ENCODE results near the gene GPR158. TPM values are rescaled to one million over a fixed set of nuclear protein-coding genes. Genes with fewer than 3 reads are reported as not detected.

Gene GPR158
- total and polyA plus RNA-seq, 8 donors, result 0.06 to 1.2 (median 0.24) TPM

DNA sequence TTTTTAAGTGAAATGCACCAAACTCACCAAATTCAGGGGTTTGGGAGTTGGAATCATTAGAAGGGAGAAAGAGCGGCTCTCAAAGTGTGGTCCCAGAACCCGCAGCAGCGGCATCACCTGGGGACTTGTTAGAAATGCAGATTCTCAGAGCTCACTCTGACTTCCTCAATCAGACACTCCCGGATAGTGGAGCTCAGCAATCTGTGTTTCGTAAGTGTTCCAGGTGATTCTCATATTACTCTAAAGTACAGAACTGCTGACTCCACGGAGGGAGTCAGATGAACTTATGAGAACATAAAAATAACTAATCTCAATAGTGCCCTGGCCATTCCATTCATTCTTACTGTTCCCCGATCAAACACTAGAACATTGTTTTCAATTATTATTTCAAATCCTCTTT is 400.5 kb downstream of the GPR158 start:
- no peak overlapping the region for H3K4me3 ChIP-seq
- no peak for FAIRE-seq
- H3K27ac ChIP-seq, result no peak overlapping the region
- WGBS, 2 donors, result 52 to 53% methylated on average over 7 of the region's 7 CpGs
- no peaks in the 10 kb centered on the region for H3K36me3 ChIP-seq
- ATAC-seq, result no peak
- TF ChIP-seq CTCF (IDR thresholded peaks at IDR 0.05), result no peak
- no peaks in the 10 kb centered on the region for H3K27me3 ChIP-seq
- intact Hi-C loops (cut with DNase I), result no loop called here
- no peak for DNase-seq
- H3K4me1 ChIP-seq, result no peaks in the 10 kb centered on the region
- H3K9me3 ChIP-seq, result no peaks in the 10 kb centered on the region

DNA sequence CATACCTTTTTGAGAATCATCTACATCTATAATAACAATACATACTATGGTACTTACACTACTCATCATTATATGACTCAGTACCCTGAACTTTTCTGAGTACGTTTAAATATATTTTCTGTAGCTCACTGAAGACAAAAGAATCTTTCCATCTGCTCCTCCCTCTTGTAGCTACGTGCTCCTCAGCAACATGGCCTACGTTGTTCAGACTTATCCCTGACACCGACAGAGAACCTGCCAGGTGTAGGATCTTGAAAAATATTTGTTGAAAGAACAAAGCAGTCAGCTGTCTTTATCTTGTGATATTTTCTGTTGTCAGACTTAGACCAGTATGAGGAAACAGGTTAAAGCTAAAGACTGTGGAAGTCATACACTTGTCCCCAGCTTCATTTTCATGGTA is 403.3 kb downstream of the GPR158 start:
- FAIRE-seq (no peak), DNase-seq (no peak), ATAC-seq (no peak)
- WGBS, 2 donors, result 31 to 49% methylated on average over 4 of the region's 4 CpGs
- H3K27me3 ChIP-seq, result no peaks in the 10 kb centered on the region
- no peak overlapping the region for H3K27ac ChIP-seq
- H3K4me1 ChIP-seq, result no peaks in the 10 kb centered on the region
- H3K36me3 ChIP-seq, result no peaks in the 10 kb centered on the region
- intact Hi-C loops (cut with DNase I), result no loop called here
- H3K4me3 ChIP-seq, result no peak overlapping the region
- no peaks in the 10 kb centered on the region for H3K9me3 ChIP-seq
- TF ChIP-seq CTCF (IDR thresholded peaks at IDR 0.05), result no peak

DNA sequence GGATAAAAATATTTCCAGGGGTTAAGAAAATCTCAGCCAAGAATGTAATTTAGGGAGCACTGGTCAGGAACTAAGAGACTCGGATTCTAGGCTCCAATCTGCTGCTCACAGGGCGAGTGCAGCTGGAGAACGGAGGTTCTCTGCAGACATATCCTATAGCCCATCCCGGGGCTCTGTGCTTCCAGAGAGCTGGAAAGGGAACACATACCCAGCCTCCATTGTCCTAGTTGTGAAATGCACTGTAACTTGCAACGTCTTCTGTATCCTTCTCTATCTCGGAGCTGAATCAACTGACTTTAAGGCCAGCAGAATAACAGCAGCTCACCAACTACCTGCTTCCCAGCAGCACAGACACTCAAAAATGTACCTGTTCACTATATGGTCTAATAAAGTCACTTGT is 408.2 kb downstream of the GPR158 start:
- ATAC-seq (no peak), DNase-seq (no peak), FAIRE-seq (no peak)
- Histone ChIP-seq H3K9me3 (no peaks in the 10 kb centered on the region), H3K27me3 (no peaks in the 10 kb centered on the region), H3K4me3 (no peak overlapping the region), H3K36me3 (no peaks in the 10 kb centered on the region), H3K27ac (no peak overlapping the region), H3K4me1 (no peaks in the 10 kb centered on the region)
- 40 to 55% methylated on average over 6 of the region's 6 CpGs for WGBS, 2 donors
- TF ChIP-seq CTCF (IDR thresholded peaks at IDR 0.05), result no peak
- intact Hi-C loops (cut with DNase I), result no loop called here

DNA sequence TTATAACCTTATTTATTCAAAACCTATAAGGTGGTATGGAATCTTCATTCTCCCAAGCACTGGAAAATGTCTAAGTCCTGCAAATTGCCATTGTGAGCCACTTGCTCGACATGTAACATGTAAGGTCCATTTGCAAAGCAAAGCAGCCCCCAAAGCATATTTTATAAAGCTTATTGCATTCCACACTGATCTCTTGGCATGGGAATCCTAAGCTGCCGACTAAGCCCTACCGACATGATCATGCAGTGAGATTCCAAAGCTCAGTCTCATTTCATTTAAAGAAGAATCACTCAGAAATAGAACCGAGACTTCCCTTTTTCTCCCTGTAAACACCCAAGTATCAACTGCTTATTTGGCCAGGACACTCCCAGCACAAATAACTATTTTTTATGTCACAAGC is 425.9 kb downstream of the GPR158 start:
- intact Hi-C loops (cut with DNase I), result no loop called here

GRCh38 chr10:25604591-25604990 is 429.8 kb downstream of the GPR158 start:
- Histone ChIP-seq H3K9me3 (no peaks in the 10 kb centered on the region), H3K27me3 (no peaks in the 10 kb centered on the region), H3K4me3 (no peak overlapping the region), H3K4me1 (no peaks in the 10 kb centered on the region), H3K27ac (no peak overlapping the region), H3K36me3 (no peaks in the 10 kb centered on the region)
- no peak for TF ChIP-seq CTCF (IDR thresholded peaks at IDR 0.05)
- WGBS, 2 donors, result 13 to 19% methylated on average over 4 of the region's 4 CpGs
- FAIRE-seq, result no peak
- no peak for ATAC-seq
- no peak for DNase-seq
- intact Hi-C loops (cut with DNase I), result no loop called here

More for the DNA sequence above, 425.9 kb downstream of the GPR158 start:
- Histone ChIP-seq H3K9me3 (no peaks in the 10 kb centered on the region), H3K4me1 (no peaks in the 10 kb centered on the region), H3K27me3 (no peaks in the 10 kb centered on the region), H3K4me3 (no peak overlapping the region), H3K27ac (no peak overlapping the region), H3K36me3 (no peaks in the 10 kb centered on the region)
- TF ChIP-seq CTCF (IDR thresholded peaks at IDR 0.05), result no peak
- DNase-seq, result no peak
- 46 to 52% methylated on average over 4 of the region's 4 CpGs for WGBS, 2 donors
- FAIRE-seq, result no peak
- ATAC-seq, result no peak
